ENCODE data around the gene PPARD. TPM values are rescaled to one million over a fixed set of nuclear protein-coding genes. Genes with fewer than 3 reads are reported as not detected.

PPARD gene
- total RNA-seq, 5 donors from 2014 or later (not counting 1 experiment from before 2014, with no cell fraction given): 36.8 to 41.3 (median 37.9) TPM

DNA sequence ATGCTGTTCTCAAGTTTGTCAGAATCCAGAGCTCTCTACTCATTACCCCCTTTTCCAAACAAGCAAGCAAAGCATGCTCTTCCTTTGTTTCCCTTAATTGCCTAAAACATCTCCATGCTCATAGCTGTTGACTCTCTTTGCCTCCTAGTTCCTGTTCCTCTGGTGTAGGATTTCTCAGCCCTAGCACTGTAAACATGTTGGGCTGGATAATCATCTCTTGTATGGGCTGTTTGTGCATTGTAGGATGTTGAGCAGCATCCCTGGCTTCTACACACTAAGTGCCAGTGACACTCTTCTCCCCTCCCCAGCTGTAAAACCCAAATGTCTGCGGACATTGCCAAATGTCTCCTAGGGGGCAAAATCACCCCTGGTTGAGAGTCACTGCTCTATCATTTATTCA is 14.0 kb downstream of the PPARD start:
- Mint-ChIP-seq H3K36me3 (peaks cover 68% of the 10 kb centered on the region), H3K27ac (peak overlapping the region in 1 of 2 donors; percentile 34), H3K4me1 (peaks cover 63 to 69% (median 68%) of the 10 kb centered on the region in 3 donors), H3K27me3 (no peaks in the 10 kb centered on the region), H3K4me3 (no peak overlapping the region), H3K9me3 (no peaks in the 10 kb centered on the region)
- CTCF ChIA-PET: no interaction called here
- H3K36me3 ChIP-seq (ENCODE audit: control insufficient read depth in 2 of 2, extremely low read depth in 1 of 2, insufficient read depth in 1 of 2, low read length in 1 of 2): peaks cover 11 to 62% of the 10 kb centered on the region in 2 donors
- H3K4me3 ChIP-seq (ENCODE audit: control insufficient read depth in 1 of 2, extremely low read depth in 1 of 2, low read length in 1 of 2): no peak overlapping the region
- ATAC-seq (replicated peaks in 1 of 4) (no peak), DNase-seq (no peak)
- H3K9me3 ChIP-seq: no peaks in the 10 kb centered on the region
- POLR2A ChIA-PET: interaction anchor here in 1 of 2 donors (0.8 kb wide), 1 partner anchor 16 kb away, joined by 3 read pairs; no protein-coding TSS in a partner anchor
- no peaks in the 10 kb centered on the region for H3K27me3 ChIP-seq (replicated peaks in 1 of 2; ENCODE audit: control insufficient read depth in 2 of 2, extremely low read depth in 1 of 2, insufficient read depth in 2 of 2, low read length in 1 of 2)
- no peak overlapping the region for H3K27ac ChIP-seq (ENCODE audit: low read length)
- H3K4me1 ChIP-seq (ENCODE audit: control insufficient read depth in 1 of 2, extremely low read depth in 1 of 2, insufficient read depth in 2 of 2, low read length in 2 of 2): peaks cover 0 to 4% of the 10 kb centered on the region in 2 experiments
- WGBS (ENCODE audit: insufficient coverage): no CpG with 5 or more reads among the region's 1 CpG

DNA sequence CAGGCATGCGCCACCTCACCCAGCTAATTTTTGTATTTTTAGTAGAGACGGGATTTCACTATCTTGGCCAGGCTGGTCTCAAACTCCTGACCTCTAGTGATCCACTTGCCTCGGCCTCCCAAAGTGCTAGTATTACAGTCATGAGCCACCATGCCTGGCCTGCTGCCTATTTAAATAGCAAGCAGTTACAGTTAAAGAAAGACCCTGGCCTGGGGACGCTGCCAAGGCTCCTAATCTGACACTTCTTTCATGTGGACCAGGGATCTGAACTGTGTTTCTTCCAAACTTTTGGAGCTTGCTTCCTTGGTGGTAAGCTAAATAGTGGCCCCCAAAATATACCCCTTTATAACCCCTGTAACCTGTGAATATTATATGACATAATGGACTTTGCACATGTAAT is 15.3 kb downstream of the PPARD start:
- no peak for DNase-seq
- peaks cover 0 to under 1% of the 10 kb centered on the region in 2 experiments for H3K4me1 ChIP-seq (ENCODE audit: control insufficient read depth in 1 of 2, extremely low read depth in 1 of 2, insufficient read depth in 2 of 2, low read length in 2 of 2)
- H3K4me3 Mint-ChIP-seq: no peak overlapping the region
- peaks cover 67 to 70% (median 67%) of the 10 kb centered on the region in 3 donors for H3K4me1 Mint-ChIP-seq
- no peaks in the 10 kb centered on the region for H3K27me3 ChIP-seq (replicated peaks in 1 of 2; ENCODE audit: control insufficient read depth in 2 of 2, extremely low read depth in 1 of 2, insufficient read depth in 2 of 2, low read length in 1 of 2)
- H3K27me3 Mint-ChIP-seq: no peaks in the 10 kb centered on the region
- H3K4me3 ChIP-seq (ENCODE audit: control insufficient read depth in 1 of 2, extremely low read depth in 1 of 2, low read length in 1 of 2): no peak overlapping the region
- no peak overlapping the region for H3K27ac ChIP-seq (ENCODE audit: low read length)
- no peak for ATAC-seq (replicated peaks in 1 of 4)
- ChIA-PET CTCF (no interaction called here), POLR2A (no interaction called here)
- H3K36me3 Mint-ChIP-seq: peaks cover 57% of the 10 kb centered on the region
- H3K9me3 Mint-ChIP-seq: no peaks in the 10 kb centered on the region
- WGBS (ENCODE audit: insufficient coverage): 100% methylated on average over 3 of the region's 4 CpGs
- peaks cover 11 to 58% of the 10 kb centered on the region in 2 donors for H3K36me3 ChIP-seq (ENCODE audit: control insufficient read depth in 2 of 2, extremely low read depth in 1 of 2, insufficient read depth in 1 of 2, low read length in 1 of 2)
- H3K9me3 ChIP-seq: no peaks in the 10 kb centered on the region
- H3K27ac Mint-ChIP-seq: peak overlapping the region in 1 of 2 donors; percentile 6

DNA sequence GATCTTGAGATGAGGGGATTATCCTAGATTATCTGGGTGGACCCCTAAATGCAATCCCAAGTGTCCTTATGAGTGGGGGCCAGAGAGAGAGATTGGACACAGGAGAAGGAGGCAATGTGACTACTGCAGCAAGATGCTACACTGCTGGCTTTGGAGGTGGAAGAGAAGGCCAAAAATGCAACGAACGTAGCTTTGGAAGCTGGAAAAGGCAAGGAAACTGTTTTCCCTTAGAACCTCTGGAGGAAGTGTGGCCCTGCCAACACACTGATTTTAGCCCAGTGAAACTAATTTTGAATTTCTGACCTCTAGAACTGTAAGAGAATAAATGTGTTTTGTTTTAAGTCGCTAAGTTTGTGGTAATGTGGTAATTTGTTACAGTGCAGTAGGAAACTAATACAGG is 15.7 kb downstream of the PPARD start:
- Mint-ChIP-seq H3K27me3 (no peaks in the 10 kb centered on the region), H3K4me1 (peaks cover 67 to 70% (median 67%) of the 10 kb centered on the region in 3 donors), H3K4me3 (no peak overlapping the region), H3K27ac (peak overlapping the region in 1 of 2 donors; percentile 6), H3K36me3 (peaks cover 53% of the 10 kb centered on the region), H3K9me3 (no peaks in the 10 kb centered on the region)
- ATAC-seq (replicated peaks in 1 of 4) (no peak), DNase-seq (no peak)
- Histone ChIP-seq H3K9me3 (no peaks in the 10 kb centered on the region), H3K4me3 (ENCODE audit: control insufficient read depth in 1 of 2, extremely low read depth in 1 of 2, low read length in 1 of 2) (no peak overlapping the region), H3K4me1 (ENCODE audit: control insufficient read depth in 1 of 2, extremely low read depth in 1 of 2, insufficient read depth in 2 of 2, low read length in 2 of 2) (peaks cover 0 to 4% of the 10 kb centered on the region in 2 experiments), H3K36me3 (ENCODE audit: control insufficient read depth in 2 of 2, extremely low read depth in 1 of 2, insufficient read depth in 1 of 2, low read length in 1 of 2) (peaks cover 11 to 58% of the 10 kb centered on the region in 2 donors), H3K27me3 (replicated peaks in 1 of 2; ENCODE audit: control insufficient read depth in 2 of 2, extremely low read depth in 1 of 2, insufficient read depth in 2 of 2, low read length in 1 of 2) (no peaks in the 10 kb centered on the region), H3K27ac (ENCODE audit: low read length) (no peak overlapping the region)
- CTCF ChIA-PET: no interaction called here
- WGBS (ENCODE audit: insufficient coverage): 40% methylated on average over 1 of the region's 3 CpGs
- POLR2A ChIA-PET: no interaction called here

DNA sequence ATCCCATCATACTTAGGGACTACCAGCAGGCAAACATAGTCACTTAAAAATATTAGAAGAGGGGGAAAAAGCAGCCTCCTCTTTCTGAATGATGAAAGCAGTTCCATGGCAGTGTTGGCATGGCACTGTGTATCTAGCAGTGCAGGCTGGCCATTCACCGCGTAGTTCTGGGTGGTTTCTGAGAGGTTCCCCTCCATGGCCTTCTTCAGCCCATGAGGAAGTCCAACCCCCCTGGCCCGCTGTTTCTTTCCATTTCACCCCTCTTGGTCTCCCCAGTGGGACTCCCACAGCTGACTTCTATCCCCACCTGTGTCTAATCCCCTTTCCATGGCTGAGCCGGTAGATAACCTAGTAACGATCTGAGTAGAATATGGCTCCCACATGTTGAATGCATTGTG is 17.0 kb downstream of the PPARD start:
- H3K9me3 Mint-ChIP-seq: no peaks in the 10 kb centered on the region
- Histone ChIP-seq H3K36me3 (ENCODE audit: control insufficient read depth in 2 of 2, extremely low read depth in 1 of 2, insufficient read depth in 1 of 2, low read length in 1 of 2) (peaks cover 7 to 49% of the 10 kb centered on the region in 2 donors), H3K9me3 (no peaks in the 10 kb centered on the region), H3K27ac (ENCODE audit: low read length) (no peak overlapping the region), H3K4me3 (ENCODE audit: control insufficient read depth in 1 of 2, extremely low read depth in 1 of 2, low read length in 1 of 2) (no peak overlapping the region), H3K4me1 (ENCODE audit: control insufficient read depth in 1 of 2, extremely low read depth in 1 of 2, insufficient read depth in 2 of 2, low read length in 2 of 2) (peaks cover 0 to 9% of the 10 kb centered on the region in 2 experiments), H3K27me3 (replicated peaks in 1 of 2; ENCODE audit: control insufficient read depth in 2 of 2, extremely low read depth in 1 of 2, insufficient read depth in 2 of 2, low read length in 1 of 2) (no peaks in the 10 kb centered on the region)
- WGBS (ENCODE audit: insufficient coverage): 100% methylated on average over 5 of the region's 5 CpGs
- ATAC-seq (replicated peaks in 1 of 4): no peak
- no peaks in the 10 kb centered on the region for H3K27me3 Mint-ChIP-seq
- H3K4me3 Mint-ChIP-seq: no peak overlapping the region
- H3K27ac Mint-ChIP-seq: no peak overlapping the region
- ChIA-PET CTCF (interaction anchor here in 1 of 2 donors (0.6 kb wide), 1 partner anchor 142 kb away, joined by 6 read pairs; no protein-coding TSS in a partner anchor), POLR2A (interaction anchor here in 1 of 2 donors (0.6 kb wide), 1 partner anchor 9 kb away, joined by 5 read pairs; no protein-coding TSS in a partner anchor)
- peaks cover 70 to 73% (median 73%) of the 10 kb centered on the region in 3 donors for H3K4me1 Mint-ChIP-seq
- H3K36me3 Mint-ChIP-seq: peaks cover 50% of the 10 kb centered on the region
- no peak for DNase-seq

DNA sequence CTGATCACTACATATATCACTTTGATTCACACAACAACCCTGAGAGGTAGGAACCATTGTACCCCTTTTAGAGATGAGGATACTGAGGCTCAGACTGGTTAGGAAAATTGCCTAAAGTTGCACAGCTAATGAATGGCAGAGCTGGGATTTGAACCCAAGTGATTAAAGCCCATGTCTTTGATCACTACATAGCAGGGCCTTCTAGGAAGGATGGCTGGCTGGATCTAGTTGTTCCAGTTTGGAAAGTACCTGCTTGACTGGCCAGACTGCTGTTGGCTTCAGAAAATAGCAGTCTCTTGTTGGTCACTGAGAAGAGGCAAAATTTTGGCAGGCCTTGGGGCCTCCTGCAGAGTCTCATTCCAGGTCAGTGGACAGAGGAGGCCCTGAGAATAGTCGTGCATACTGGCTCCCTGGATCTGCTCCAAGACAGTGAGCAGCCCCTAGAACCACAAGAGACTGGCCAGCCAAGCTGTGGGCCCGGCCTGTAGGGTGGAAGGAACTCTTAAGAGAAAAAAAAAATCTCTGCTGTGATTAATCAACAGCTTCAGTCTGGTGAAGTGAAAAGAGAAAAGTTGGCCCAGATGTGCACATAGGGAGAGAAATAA is 17.5 kb downstream of the PPARD start:
- no CpG with 5 or more reads among the region's 2 CpGs for WGBS (ENCODE audit: insufficient coverage)
- Mint-ChIP-seq H3K27me3 (no peaks in the 10 kb centered on the region), H3K9me3 (no peaks in the 10 kb centered on the region), H3K27ac (no peak overlapping the region), H3K36me3 (peaks cover 45% of the 10 kb centered on the region), H3K4me1 (peaks cover 66 to 77% (median 69%) of the 10 kb centered on the region in 3 donors), H3K4me3 (no peak overlapping the region)
- no peaks in the 10 kb centered on the region for H3K27me3 ChIP-seq (replicated peaks in 1 of 2; ENCODE audit: control insufficient read depth in 2 of 2, extremely low read depth in 1 of 2, insufficient read depth in 2 of 2, low read length in 1 of 2)
- no peak for DNase-seq
- POLR2A ChIA-PET: interaction anchor here in 1 of 2 donors (0.6 kb wide), 1 partner anchor 10 kb away, joined by 5 read pairs; no protein-coding TSS in a partner anchor
- H3K9me3 ChIP-seq: no peaks in the 10 kb centered on the region
- peaks cover 0 to 9% of the 10 kb centered on the region in 2 experiments for H3K4me1 ChIP-seq (ENCODE audit: control insufficient read depth in 1 of 2, extremely low read depth in 1 of 2, insufficient read depth in 2 of 2, low read length in 2 of 2)
- ATAC-seq (replicated peaks in 1 of 4): no peak
- CTCF ChIA-PET: interaction anchor here in 1 of 2 donors (0.6 kb wide), 1 partner anchor 142 kb away, joined by 6 read pairs; no protein-coding TSS in a partner anchor
- H3K36me3 ChIP-seq (ENCODE audit: control insufficient read depth in 2 of 2, extremely low read depth in 1 of 2, insufficient read depth in 1 of 2, low read length in 1 of 2): peaks cover 2 to 45% of the 10 kb centered on the region in 2 donors
- no peak overlapping the region for H3K4me3 ChIP-seq (ENCODE audit: control insufficient read depth in 1 of 2, extremely low read depth in 1 of 2, low read length in 1 of 2)
- H3K27ac ChIP-seq (ENCODE audit: low read length): no peak overlapping the region

DNA sequence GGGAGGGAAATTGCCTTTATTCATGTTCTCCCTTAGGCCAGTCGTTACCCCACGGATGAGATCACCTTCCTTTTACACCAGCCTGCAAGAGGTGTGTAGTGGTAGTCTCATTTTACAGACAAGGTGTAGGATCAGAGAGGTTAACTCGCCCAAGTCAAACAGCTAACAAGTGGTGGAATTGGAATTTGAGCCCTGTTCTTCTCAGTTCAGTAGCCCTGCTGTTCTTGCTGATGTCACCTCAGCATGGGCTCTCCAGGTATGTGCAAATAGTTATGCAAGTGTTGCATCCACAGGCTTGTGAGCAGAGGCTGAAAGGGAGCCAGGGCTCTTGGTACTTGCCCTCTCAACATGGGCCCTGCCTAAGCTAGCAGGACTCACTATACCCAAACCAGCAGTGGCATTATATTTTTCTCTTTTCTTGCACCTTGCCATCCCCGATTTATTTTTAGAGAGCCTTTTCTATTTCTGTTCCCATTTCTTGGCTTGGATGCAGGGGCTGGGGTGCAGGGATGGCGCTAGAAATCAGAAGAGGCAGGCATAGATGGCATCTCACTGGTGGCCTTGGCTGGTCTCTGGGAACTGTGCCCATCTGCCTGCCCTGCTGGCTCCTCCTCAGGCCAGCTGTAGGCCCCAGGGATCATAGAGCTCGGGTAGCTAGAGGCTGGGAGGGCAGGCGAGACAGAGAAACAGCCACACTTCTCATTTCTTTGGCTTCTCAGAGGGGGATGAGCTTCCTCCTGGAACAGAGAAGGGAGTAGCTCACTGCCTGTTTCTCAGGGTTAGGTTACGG is 18.2 kb downstream of the PPARD start:
- Histone ChIP-seq H3K27ac (ENCODE audit: low read length) (no peak overlapping the region), H3K4me3 (ENCODE audit: control insufficient read depth in 1 of 2, extremely low read depth in 1 of 2, low read length in 1 of 2) (no peak overlapping the region), H3K27me3 (replicated peaks in 1 of 2; ENCODE audit: control insufficient read depth in 2 of 2, extremely low read depth in 1 of 2, insufficient read depth in 2 of 2, low read length in 1 of 2) (no peaks in the 10 kb centered on the region), H3K36me3 (ENCODE audit: control insufficient read depth in 2 of 2, extremely low read depth in 1 of 2, insufficient read depth in 1 of 2, low read length in 1 of 2) (peaks cover 0 to 40% of the 10 kb centered on the region in 2 donors), H3K9me3 (no peaks in the 10 kb centered on the region), H3K4me1 (ENCODE audit: control insufficient read depth in 1 of 2, extremely low read depth in 1 of 2, insufficient read depth in 2 of 2, low read length in 2 of 2) (peaks cover 0 to 9% of the 10 kb centered on the region in 2 experiments)
- 82% methylated on average over 2 of the region's 8 CpGs for WGBS (ENCODE audit: insufficient coverage)
- no peaks in the 10 kb centered on the region for H3K9me3 Mint-ChIP-seq
- ATAC-seq (replicated peaks in 1 of 4): no peak
- ChIA-PET POLR2A (no interaction called here), CTCF (no interaction called here)
- H3K27ac Mint-ChIP-seq: peak overlapping the region; percentile 30 to 58
- H3K4me3 Mint-ChIP-seq: no peak overlapping the region
- H3K27me3 Mint-ChIP-seq: no peaks in the 10 kb centered on the region
- peaks cover 45% of the 10 kb centered on the region for H3K36me3 Mint-ChIP-seq
- no peak for DNase-seq
- peaks cover 67 to 84% (median 70%) of the 10 kb centered on the region in 3 donors for H3K4me1 Mint-ChIP-seq

Data from T-cell (primary cell).